HFF-Myc (cell line): ENCODE measurements around the gene CTNNA3.
"Not testable (repeated sequence)": the region's sequence is repeated elsewhere in the genome, so short reads cannot be mapped to it uniquely, and the experiment has no call there.

Experiments
- DNase-seq: peaks from one replicate; pipeline ENCODE4 v3.0.0-alpha.2; 2011; ENCODE audit warnings: low read depth; ENCODE audit errors: extremely low read depth
- H3K4me3 ChIP-seq: replicated peaks from 2 replicates; pipeline ENCODE4 v1.5.1; 2011; ENCODE audit warnings: low read depth, mild to moderate bottlenecking, control low read depth, low read length
- TF ChIP-seq, protein P1 (sequence below): IDR thresholded peaks from 2 replicates; pipeline ENCODE4 v1.5.1; 2012; ENCODE audit warnings: mild to moderate bottlenecking, low read depth, low read length, control low read depth; ENCODE audit errors: missing control alignments

Gene CTNNA3

DNA sequence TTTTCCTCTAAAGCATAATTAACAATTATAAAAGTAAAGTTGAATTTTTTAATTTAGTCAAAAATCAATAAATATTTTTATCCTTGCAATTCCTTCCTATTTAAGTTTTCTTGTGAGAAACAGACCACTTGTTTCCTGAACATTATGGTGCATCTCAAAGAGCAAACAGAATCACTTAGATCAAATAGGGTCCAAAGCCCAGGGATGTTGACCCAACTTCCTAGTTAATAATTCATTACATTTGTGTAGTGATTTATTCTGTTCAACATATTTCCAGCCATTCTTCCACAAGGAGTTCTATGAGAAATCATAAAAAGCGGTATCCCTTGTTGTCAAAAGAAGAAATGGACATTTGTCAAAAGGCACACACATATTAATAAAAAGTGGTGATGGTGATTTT lies 454.5 kb downstream of the CTNNA3 start:
- no peak for DNase-seq
- TF ChIP-seq, protein P1, sequence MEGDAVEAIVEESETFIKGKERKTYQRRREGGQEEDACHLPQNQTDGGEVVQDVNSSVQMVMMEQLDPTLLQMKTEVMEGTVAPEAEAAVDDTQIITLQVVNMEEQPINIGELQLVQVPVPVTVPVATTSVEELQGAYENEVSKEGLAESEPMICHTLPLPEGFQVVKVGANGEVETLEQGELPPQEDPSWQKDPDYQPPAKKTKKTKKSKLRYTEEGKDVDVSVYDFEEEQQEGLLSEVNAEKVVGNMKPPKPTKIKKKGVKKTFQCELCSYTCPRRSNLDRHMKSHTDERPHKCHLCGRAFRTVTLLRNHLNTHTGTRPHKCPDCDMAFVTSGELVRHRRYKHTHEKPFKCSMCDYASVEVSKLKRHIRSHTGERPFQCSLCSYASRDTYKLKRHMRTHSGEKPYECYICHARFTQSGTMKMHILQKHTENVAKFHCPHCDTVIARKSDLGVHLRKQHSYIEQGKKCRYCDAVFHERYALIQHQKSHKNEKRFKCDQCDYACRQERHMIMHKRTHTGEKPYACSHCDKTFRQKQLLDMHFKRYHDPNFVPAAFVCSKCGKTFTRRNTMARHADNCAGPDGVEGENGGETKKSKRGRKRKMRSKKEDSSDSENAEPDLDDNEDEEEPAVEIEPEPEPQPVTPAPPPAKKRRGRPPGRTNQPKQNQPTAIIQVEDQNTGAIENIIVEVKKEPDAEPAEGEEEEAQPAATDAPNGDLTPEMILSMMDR, result no peak
- H3K4me3 ChIP-seq, result no peak overlapping the region

DNA sequence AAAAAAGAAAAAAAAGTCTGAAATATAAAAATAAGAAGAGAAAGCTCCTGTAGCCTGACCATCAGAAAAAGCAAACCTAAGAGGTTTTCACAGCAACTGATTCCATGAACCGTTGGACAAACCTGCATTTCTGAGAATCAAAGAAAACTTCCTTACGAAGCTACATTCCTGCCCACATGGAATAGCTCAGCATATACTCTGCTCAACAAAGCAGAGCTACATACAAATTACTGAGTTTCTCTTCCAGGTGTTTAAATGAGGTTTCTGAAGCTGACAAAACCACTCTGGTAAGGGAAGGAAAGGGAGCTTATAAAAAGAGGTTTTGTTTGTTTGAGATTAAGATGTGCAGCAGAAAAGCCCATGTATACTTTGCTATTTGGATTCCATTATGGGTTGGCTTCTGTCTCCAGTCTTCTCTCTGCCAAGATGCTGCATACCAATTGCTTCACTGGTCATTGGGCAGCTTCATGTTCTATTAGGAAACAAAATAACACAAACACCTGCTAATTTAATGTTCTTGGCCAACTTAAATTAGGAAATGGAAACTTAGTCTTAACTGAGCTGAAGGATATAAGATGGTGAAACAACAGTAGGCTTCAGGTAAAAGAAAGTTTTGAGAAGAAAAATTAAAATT lies 456.0 kb downstream of the CTNNA3 start:
- no peak for DNase-seq
- no peak overlapping the region for H3K4me3 ChIP-seq
- TF ChIP-seq, protein P1, result no peak

DNA sequence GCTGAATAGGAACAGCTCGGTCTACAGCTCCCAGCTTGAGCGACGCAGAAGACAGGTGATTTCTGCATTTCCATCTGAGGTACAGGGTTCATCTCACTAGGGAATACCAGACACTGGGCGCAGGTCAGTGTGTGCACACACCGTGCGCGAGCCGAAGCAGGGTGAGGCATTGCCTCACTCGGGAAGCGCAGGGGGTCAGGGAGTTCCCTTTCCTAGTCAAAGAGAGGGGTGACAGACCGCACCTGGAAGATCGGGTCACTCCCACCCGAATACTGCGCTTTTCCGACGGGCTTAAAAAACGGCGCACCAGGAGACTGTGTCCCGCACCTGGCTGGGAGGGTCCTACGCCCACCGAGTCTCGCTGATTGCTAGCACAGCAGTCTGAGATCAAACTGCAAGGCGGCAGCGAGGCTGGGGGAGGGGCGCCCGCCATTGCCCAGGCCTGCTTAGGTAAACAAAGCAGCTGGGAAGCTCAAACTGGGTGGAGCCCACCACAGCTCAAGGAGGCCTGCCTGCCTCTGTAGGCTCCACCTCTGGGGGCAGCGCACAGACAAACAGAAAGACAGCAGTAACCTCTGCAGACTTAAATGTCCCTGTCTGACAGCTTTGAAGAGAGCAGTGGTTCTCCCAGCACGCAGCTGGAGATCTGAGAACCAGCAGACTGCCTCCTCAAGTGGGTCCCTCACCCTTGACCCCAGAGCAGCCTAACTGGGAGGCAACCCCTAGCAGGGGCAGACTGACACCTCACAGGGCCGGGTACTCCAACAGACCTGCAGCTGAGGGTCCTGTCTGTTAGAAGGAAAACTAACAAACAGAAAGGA lies 465.1 kb downstream of the CTNNA3 start:
- H3K4me3 ChIP-seq, DNase-seq: not testable (repeated sequence)

DNA sequence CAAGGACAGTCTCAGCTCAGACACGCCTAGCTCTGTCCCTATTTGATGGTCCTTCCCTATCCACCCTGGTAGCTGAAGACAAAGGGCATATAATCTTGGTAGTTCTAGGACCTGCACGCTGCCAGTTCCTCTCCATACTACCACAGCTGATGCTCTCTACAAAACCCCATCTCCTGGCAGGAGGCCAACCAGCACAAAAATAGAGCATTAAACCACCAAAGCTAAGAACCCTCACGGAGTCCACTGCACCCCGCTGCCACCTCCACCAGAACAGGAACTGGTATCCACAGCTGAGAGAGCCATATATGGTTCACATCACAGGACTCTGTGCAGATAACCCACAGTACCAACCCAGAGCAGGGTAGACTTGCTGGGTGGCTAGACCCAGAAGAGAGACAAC lies 470.8 kb downstream of the CTNNA3 start:
- H3K4me3 ChIP-seq, result no peak overlapping the region
- TF ChIP-seq, protein P1, result no peak
- DNase-seq, result no peak

DNA sequence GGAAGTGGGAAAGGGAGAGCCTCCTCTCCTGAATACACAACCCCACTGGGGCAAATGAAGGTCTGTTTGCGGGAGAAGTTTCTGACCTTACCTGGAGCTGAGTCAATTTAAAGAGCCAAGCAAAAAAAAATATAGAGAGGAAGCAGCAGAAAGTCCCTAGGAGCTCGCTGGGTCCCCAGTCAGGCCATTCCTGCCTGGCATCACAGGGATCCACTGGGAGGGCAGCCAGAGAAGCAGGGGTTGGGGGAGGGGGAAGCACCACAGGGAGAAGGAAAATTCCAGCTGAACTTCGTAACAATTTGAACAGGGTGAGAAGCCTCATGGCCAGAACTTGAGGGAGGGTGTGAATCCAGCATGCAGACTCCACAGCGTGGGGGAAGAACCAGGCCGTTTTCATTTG lies 471.4 kb downstream of the CTNNA3 start:
- TF ChIP-seq, protein P1, result no peak
- H3K4me3 ChIP-seq, result no peak overlapping the region
- DNase-seq, result no peak

DNA sequence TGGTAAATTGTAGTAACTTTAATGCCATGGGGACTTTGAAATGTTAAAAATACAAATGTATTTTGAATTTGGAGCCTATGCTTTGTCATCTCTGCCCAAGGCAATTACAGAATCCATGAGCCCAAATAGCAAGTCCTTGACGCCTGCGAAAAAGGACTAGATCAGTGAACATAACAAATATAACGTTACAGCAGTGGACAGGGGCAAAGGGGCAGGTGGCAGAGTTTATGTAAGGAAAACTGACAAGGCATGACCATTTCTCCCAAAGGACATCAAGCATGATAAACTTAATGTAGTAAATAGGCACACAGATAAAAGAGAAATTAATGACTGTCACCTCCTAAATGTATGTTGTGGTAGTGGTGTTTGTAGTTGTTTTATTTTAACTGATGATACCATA lies 473.1 kb downstream of the CTNNA3 start:
- TF ChIP-seq, protein P1, result no peak
- no peak overlapping the region for H3K4me3 ChIP-seq
- no peak for DNase-seq

DNA sequence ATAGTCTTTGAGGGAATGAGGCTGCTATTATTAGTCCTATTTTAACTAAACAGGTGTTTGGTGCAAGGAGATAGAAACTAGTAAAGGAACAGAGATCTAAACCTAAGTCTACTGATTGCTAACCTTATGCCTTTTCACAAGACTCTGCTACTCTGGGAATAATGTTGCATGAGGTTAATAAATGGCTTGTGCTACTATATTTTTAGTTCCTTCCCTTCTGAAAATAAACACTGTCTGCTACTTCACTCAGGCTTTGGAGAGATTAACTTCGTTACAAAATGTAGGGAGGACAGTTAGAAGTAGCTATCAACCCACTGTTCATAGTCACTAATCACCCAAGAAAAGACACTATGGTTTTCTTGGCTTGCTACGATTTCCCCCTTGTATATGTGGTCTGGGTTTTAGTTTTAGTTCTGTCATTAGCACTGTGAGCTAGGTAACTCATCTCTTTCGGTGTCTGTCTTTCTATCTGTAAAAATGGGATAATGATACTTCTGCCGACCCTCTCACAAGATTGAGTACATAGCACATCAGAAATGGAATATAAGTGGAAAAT lies 474.0 kb downstream of the CTNNA3 start:
- TF ChIP-seq, protein P1, result no peak
- H3K4me3 ChIP-seq, result no peak overlapping the region
- DNase-seq, result no peak
